Pancreas (tissue), 10 donors: ENCODE data around the gene EPB41L4A. TPM values are rescaled to one million over a fixed set of nuclear protein-coding genes. Genes with fewer than 3 reads are reported as not detected.
A peak's percentile ranks its signal among the peaks of the same experiment; 100 is the strongest.

Experiments used
- ATAC-seq, 4 donors: fragments of 200-7000 bp; cut with Tn5 transposase; one replicate each; pipeline versions ENCODE4 v1.8.0 to v1.9.1; 2020; ENCODE audit warnings: mild to moderate bottlenecking in 4 of 4, moderate library complexity in 4 of 4
- DNase-seq, 6 donors: peaks; one replicate each; pipeline ENCODE4 v3.0.0-alpha.2; 2020
- FAIRE-seq: peaks from 2 replicates; lab custom pipeline; 2012; peaks lifted over from hg19 to GRCh38; lab: Jason Lieb, UNC
- H3K27ac ChIP-seq, 4 donors: fragments of 200-600 bp; sonication (generic); 1 replicate in 3 of 4; 2 replicates in 1 of 4; pipeline versions ENCODE4 v1.5.0 to v1.8.0; 2020
- H3K27me3 ChIP-seq, 4 donors: fragments of 200-600 bp; one replicate each; pipeline ENCODE4 v1.8.0; 2021
- H3K36me3 ChIP-seq, 3 donors: fragments of 200-600 bp; sonication (generic) in 1 of 3; one replicate each; pipeline versions ENCODE4 v1.5.0 to v1.8.0; 2020 to 2021
- H3K4me1 ChIP-seq, 3 donors: fragments of 200-600 bp; one replicate each; pipeline ENCODE4 v1.8.0; 2021
- H3K4me3 ChIP-seq, 4 donors: fragments of 200-600 bp; sonication (generic) in 2 of 4; one replicate each; pipeline versions ENCODE4 v1.5.0 to v1.8.0; 2020 to 2021
- H3K9me3 ChIP-seq, 4 donors: fragments of 200-600 bp; one replicate each; pipeline ENCODE4 v1.8.0; 2021
- CTCF ChIP-seq, 4 donors: fragments of 200-600 bp; sonication (generic) in 3 of 4; IDR thresholded peaks; one replicate each; pipeline versions ENCODE4 v1.5.0 to v1.8.0; 2021; ENCODE audit warnings: antibody characterized with exemption in 4 of 4
- WGBS, 2 donors: extraction: QIAGEN DNeasy Blood & Tissue Kit; methylation state at CpG; one replicate each; pipeline ENCODE4 v1.1.7; 2013; 5-methylcytosine and 5-hydroxymethylcytosine counted together
- intact Hi-C, 3 donors: fragments of 100-400 bp; cut with DNase I; formaldehyde crosslinking; loops; one replicate each; pipeline versions ENCODE4 v1.11.1 to v1.14.2; 2022
- polyA plus RNA-seq, 2 donors: library from polyadenylated mRNA; stranded (reverse); fragments of 200-250 nt; gene quantifications; one replicate each; pipeline ENCODE4 v1.2.3, GENCODE V29; 2013
- total RNA-seq, 6 donors: library from RNA; stranded (reverse); fragmentation: NEBNext Ultra II Directional in 4 of 6; extraction: Animal tissue kit (Norgen Biotek cat#: 25700) in 4 of 6; gene quantifications; one replicate each; pipeline versions ENCODE4 v1.2.1 to v1.2.4, GENCODE V29; 2021 to 2023
- donor health status: healthy with polysubstance abuse.
- donor health status: DM: no; HTN: no; CAD: no; lungs with moderate emphysema.
- donor health status: DM: no; HTN: no; CAD: no.
- donor health status: control.
- donor health status: control.
- donor health status: Bipolar disorder and iron deficiency.
- donor health status: DM: yes; HTN: yes; CAD: no.
- donor health status: DM: no; HTN: no; CAD: no.
- donor health status: DM: no; HTN: no; CAD: no.
- donor health status: DM: yes; HTN: yes; CAD: no.

The EPB41L4A gene
- total and polyA plus RNA-seq, 8 donors = 4.4 to 23.4 (median 6.9) TPM

GRCh38 chr5:112303685-112304084, 115.4 kb downstream of the EPB41L4A start:
- no peaks in the 10 kb centered on the region for H3K36me3 ChIP-seq
- no peak overlapping the region for H3K4me3 ChIP-seq
- H3K27me3 ChIP-seq = no peaks in the 10 kb centered on the region
- DNase-seq (no peak), FAIRE-seq (no peak), ATAC-seq (no peak)
- H3K27ac ChIP-seq = no peak overlapping the region
- H3K9me3 ChIP-seq = no peaks in the 10 kb centered on the region
- no peaks in the 10 kb centered on the region for H3K4me1 ChIP-seq
- intact Hi-C loops = no loop called here
- TF ChIP-seq CTCF (IDR thresholded peaks at IDR 0.05) = no peak
- 85 to 92% methylated on average over 4 of the region's 4 CpGs for WGBS, 2 donors

DNA sequence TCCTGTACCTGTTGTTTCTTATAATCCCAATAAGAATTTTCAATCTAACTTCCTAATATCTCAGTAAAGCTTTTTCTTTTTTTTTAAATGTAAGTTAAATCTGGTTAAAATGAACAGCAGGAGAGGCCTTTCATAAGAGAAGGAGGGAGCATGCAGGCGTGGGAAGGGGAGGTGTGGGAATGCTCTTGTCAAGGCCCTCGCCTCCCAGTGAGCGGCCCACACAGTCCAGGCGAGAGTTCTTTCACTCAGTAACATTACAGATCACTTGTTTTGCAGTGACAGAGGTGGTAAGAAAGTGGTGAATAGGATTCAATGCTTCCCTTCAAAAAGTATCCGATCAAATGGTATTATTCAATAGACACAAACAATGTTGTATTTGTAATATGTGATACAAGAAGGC, 125.0 kb downstream of the EPB41L4A start:
- Histone ChIP-seq H3K27ac (no peak overlapping the region), H3K4me1 (no peaks in the 10 kb centered on the region), H3K36me3 (no peaks in the 10 kb centered on the region), H3K27me3 (no peaks in the 10 kb centered on the region), H3K4me3 (no peak overlapping the region), H3K9me3 (no peaks in the 10 kb centered on the region)
- 80 to 87% methylated on average over 5 of the region's 5 CpGs for WGBS, 2 donors
- intact Hi-C loops = no loop called here
- no peak for TF ChIP-seq CTCF (IDR thresholded peaks at IDR 0.05)
- no peak for FAIRE-seq
- ATAC-seq = no peak
- no peak for DNase-seq

GRCh38 chr5:112293587-112293986, 125.5 kb downstream of the EPB41L4A start:
- DNase-seq = no peak
- Histone ChIP-seq H3K9me3 (no peaks in the 10 kb centered on the region), H3K4me1 (no peaks in the 10 kb centered on the region), H3K27me3 (no peaks in the 10 kb centered on the region), H3K4me3 (no peak overlapping the region), H3K27ac (no peak overlapping the region), H3K36me3 (no peaks in the 10 kb centered on the region)
- WGBS, 2 donors = 39 to 49% methylated on average over 7 of the region's 7 CpGs
- TF ChIP-seq CTCF (IDR thresholded peaks at IDR 0.05) = no peak
- intact Hi-C loops = no loop called here
- no peak for FAIRE-seq
- peak in 1 of 4 donors; percentile 36 for ATAC-seq

DNA sequence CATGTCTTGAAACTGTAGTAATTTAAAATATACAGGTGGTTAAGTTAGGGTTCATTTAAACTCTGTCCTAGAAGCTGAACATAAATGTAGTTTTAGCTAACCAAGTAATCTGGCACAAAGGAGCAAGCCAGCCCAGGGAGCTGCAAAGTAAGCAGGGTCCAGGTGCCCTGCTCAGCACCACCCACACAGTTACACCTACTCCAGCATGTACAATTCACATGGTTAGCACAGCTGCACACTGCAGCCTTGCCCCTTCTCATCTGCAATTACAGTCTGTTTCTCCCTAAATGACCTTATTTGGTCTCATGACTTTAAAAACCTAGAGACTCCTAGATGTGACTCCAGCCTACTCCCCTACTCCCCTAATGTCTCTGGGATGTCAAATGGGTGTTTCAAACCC, 128.4 kb downstream of the EPB41L4A start:
- Histone ChIP-seq H3K4me3 (no peak overlapping the region), H3K27ac (no peak overlapping the region), H3K9me3 (no peaks in the 10 kb centered on the region), H3K27me3 (no peaks in the 10 kb centered on the region), H3K4me1 (no peaks in the 10 kb centered on the region), H3K36me3 (no peaks in the 10 kb centered on the region)
- no peak for FAIRE-seq
- intact Hi-C loops = no loop called here
- no peak for TF ChIP-seq CTCF (IDR thresholded peaks at IDR 0.05)
- no peak for DNase-seq
- no peak for ATAC-seq

DNA sequence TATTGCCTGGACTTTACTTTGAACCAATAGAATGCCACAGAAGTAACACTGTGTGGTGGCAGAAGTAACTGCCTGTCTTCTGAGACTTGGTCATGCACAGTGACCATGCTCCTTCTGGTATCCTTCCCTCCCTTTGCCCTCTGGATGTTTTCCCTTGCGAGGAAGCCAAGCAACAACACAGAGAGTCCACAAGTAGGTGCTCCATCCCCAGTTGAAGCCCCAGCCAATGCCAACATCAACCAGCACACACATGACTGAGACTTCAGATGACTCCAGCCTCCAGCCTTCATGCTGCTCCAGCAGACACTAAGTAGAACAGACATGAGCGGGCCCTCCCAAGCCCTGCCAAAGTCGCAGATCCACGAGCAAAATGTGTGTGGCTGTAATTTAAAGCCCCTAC, 129.6 kb downstream of the EPB41L4A start:
- Histone ChIP-seq H3K36me3 (no peaks in the 10 kb centered on the region), H3K27ac (no peak overlapping the region), H3K9me3 (no peaks in the 10 kb centered on the region), H3K27me3 (no peaks in the 10 kb centered on the region), H3K4me3 (no peak overlapping the region), H3K4me1 (no peaks in the 10 kb centered on the region)
- ATAC-seq (no peak), FAIRE-seq (no peak), DNase-seq (no peak)
- intact Hi-C loops = no loop called here
- TF ChIP-seq CTCF (IDR thresholded peaks at IDR 0.05) = no peak
- WGBS, 2 donors = 77 to 86% methylated on average over 4 of the region's 4 CpGs
